Astrocyte of the hippocampus (primary cell): Measurements from ENCODE around the gene NR2F6.

Experiments used
- DNase-seq: peaks from one replicate; pipeline ENCODE4 v3.0.0; 2011; ENCODE audit warnings: low read depth, low spot score

The NR2F6 gene

GRCh38 chr19:17263712-17264640 is 18.3 kb upstream of the NR2F6 start:
- no peak for DNase-seq

- no peak for DNase-seq
These were observed 16.8 kb upstream of the NR2F6 start for GRCh38 chr19:17262557-17262956.

GRCh38 chr19:17260842-17261325 is 15.2 kb upstream of the NR2F6 start:
- DNase-seq: peak; percentile 72

- DNase-seq: no peak
These were observed 14.2 kb upstream of the NR2F6 start for GRCh38 chr19:17259934-17260333.

- DNase-seq: peak; percentile 60
These were observed 13.5 kb upstream of the NR2F6 start for GRCh38 chr19:17259118-17259780.

GRCh38 chr19:17256130-17256529 is 10.4 kb upstream of the NR2F6 start:
- DNase-seq: no peak

- peak; percentile 32 for DNase-seq
These were observed 9.5 kb upstream of the NR2F6 start for GRCh38 chr19:17255150-17255621.

- DNase-seq: no peak
These were observed 8.9 kb upstream of the NR2F6 start for GRCh38 chr19:17254636-17255035.

GRCh38 chr19:17249887-17250548 is 4.3 kb upstream of the NR2F6 start:
- no peak for DNase-seq

GRCh38 chr19:17248011-17248776 is 2.5 kb upstream of the NR2F6 start:
- DNase-seq: no peak

GRCh38 chr19:17246681-17247425 is 1.1 kb upstream of the NR2F6 start:
- no peak for DNase-seq

- peak; percentile 32 for DNase-seq
These were observed 843 bp downstream of the NR2F6 start for GRCh38 chr19:17244618-17245534.

- DNase-seq: peak; percentile 58
These were observed 1.7 kb downstream of the NR2F6 start for GRCh38 chr19:17243830-17244617.

- DNase-seq: no peak
These were observed 2.4 kb downstream of the NR2F6 start for GRCh38 chr19:17243211-17243829.

GRCh38 chr19:17242431-17243208 is 3.1 kb downstream of the NR2F6 start:
- no peak for DNase-seq

GRCh38 chr19:17240826-17241399 is 4.8 kb downstream of the NR2F6 start:
- DNase-seq: no peak
